Left renal pelvis (tissue), 4 donors: ENCODE results near the gene EEF1E1. TPM values are rescaled to one million over a fixed set of nuclear protein-coding genes. Genes with fewer than 3 reads are reported as not detected.

ENCODE experiments used
- DNase-seq, 4 donors: peaks; one replicate each; pipeline ENCODE4 v3.0.0-alpha.2; 2013; ENCODE audit warnings: low read depth in 4 of 4, low spot score in 3 of 4
- polyA plus RNA-seq, 4 donors: library from polyadenylated mRNA; unstranded; fragments of 120-200 nt; gene quantifications; one replicate each; pipeline ENCODE4 v1.2.1, GENCODE V29; 2013; ENCODE audit not compliant: insufficient read length in 4 of 4

The EEF1E1 gene
- polyA plus RNA-seq, result 10 to 100 TPM; 28.1 to 68.7 (median 53.5) TPM

DNA sequence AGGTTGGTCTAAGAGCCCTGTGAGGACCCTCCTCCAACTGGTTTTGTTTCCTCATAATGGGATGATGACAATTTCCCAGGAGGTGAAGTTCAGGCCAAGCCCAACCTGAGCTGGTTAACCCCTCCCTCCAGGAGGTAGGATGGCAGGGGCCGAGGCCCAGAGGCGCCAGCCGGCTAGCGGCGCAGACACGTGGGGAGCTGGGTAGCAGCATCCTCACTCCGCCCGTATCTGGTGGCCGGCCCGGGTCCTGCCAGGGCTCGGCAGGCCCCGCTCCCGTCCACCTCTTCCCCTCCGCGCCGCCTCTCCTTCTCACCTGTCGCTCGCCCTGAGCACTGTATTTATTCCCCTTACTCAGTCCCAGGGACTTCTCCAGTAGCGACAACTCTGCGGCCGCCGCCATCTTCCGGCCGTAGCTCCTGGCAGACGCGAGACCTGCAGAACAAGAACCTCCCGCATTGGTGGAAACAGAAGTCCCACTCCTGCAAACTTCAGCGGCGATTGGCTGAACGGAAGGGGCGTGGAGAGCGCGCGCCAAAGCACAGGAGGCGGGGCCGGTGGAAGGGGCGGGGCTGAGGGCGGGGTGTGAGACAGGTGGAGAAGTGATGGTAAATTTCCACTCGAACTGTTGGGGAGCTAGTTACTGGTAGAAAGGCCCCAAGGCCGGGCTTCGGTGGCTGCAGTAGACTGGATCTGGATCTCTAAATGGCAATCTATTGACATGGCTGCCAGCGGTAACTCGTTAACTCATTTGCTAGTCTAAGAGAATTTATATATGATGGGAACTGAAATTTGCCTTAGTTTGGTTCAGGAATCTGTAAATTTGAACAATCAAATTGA, at the start of gene EEF1E1:
Gene EEF1E1, minus strand, starts transcription at position 427 of the 837 bp plus-strand sequence. Its CDS starts 27 bp downstream, at position 400.
- DNase-seq, result peak; percentile 83 to 92 (median 87)

DNA sequence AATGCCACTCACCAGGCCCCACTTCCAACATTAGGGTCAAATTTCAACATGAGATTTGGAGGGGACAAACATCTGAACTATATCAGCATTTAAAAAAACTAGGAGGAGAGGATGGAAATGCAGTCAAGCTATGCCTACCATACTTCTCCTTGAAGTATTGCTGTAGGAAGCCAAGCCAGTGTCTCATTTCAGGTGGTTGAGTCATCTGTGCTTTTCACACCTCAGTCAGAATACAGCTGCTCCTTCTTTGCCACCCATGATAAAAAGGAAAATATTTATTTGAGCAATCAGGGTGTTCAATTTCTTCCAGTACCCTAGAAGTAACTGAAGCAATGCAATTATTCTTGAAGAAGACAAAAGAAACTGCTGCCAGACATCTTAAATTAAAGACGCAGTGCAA, 47.0 kb upstream of the EEF1E1 start:
- no peak for DNase-seq

DNA sequence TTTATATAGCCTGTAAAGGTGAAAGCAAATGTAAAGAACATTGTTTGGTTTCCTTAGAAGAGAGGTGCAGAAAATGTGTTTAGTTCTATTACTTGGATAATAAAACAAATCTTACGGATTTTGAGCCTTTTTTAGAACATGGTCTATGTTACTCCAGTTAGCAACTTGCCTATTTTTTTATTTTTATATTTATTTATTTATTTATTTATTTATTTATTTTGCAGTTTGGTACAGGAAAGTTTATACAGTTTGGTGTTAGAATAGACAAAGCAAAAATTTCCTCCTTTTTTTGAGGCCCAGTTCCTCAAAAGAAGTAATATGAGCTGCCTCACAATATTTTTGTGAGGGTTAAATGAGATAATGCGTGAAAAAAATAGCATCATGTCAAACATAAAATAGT, 41.6 kb upstream of the EEF1E1 start:
- no peak for DNase-seq

DNA sequence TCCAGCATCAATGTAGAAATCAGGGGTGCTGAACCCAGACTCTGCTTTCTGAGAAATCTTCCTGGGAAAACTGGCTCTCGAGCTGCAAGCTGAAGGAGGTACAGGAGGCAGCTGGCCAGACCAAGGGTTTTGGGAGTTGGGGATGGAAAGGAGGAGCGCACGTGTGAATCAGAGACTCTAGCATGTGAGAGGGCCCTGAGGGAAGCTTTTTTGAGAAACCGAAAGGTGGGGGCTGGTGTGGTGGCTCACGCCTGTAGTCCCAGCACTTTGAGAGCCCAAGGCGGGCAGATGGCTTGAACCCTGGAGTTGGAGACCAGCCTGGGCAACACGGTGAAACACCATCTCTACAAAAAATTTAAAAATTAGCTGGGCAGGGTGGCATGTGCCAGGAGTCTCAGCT, 37.1 kb upstream of the EEF1E1 start:
- no peak for DNase-seq

DNA sequence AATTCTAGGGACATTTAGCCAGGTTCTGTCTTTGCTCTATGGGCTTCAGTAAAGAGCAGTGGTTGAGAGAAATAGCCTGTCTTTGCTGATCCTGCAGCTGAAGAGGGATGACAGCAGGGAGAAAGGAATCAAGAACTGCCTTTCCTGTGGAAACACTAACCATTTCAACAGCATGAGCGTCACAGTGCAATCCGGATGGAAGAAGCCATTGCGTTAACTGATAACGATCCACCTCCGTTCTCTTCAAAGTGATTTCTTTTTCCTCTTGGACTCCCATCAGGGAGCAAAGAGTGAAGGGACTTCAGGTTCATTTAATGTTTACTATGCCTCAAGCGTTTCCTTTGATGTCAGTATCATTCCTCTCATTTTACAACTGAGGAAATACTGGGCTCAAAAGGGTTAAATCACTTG, 35.2 kb upstream of the EEF1E1 start:
- DNase-seq, result no peak

DNA sequence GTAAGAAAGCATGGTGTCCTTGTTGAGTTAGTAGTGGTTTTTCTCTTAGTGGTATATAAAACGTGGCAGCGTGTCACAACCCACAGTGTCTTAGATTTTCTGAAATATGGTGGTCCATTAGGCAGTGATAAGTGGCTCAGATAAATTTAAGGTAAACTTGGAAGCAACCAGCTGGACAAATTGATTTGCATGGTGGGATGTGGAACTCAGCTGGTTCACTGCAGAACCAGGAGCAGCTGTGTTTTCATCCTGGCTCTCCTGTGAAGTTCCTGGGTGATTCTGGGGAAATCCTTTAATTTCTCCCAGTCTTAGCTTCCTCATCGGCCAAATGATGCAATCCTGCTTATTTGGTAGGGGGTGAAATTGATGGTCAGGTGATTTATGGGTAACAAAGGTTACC, 32.9 kb upstream of the EEF1E1 start:
- no peak for DNase-seq

DNA sequence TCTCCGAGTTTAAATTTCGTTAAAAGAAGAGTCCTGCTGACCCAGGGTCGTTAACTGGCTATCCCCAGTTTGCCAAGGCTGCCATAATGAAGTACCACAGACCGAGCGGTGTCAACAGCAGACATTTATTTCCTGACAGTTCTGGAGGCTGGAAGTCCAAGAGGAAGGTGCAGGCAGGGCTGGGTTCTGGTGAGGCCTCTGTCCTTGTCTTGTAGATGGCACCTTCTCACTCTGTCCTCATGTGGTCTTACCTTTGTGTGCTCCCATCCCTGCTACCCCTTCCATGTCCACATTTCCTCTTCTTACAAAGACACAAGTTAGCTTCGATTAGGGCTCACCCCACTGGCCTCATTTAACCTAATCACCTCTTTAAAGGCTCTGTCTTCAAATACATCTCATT, 29.8 kb upstream of the EEF1E1 start:
- no peak for DNase-seq

DNA sequence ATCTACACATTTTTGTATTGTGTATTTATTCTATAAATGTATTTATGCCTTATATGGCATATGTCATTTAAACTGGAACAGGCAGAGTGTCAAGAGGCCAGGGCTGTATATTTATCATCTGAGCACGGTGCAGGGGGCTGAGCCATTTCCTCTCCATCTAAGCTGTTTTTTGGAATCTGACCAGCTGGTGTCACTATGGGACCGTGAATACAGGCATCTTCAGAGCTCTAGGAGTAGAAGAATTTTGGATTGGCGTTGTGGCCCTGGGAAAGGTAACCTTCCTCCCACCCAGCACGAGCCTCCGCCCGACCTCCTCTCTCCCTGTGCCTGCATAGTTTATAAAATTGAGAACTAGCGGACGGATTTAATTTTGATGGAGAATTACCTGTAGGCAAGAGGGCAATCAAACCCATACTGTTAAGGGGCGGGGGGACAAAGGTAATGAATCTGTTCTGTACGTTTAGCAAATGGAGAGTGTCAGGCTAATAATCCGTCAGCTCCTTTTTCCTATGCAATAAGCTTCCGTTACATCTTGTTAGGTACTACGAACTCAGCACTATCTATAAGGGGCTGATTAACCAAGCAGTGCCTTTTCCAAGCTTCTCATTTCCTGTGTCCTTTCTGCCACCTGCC, 29.0 kb upstream of the EEF1E1 start:
- DNase-seq, result peak; percentile 36 to 65 (median 54)

DNA sequence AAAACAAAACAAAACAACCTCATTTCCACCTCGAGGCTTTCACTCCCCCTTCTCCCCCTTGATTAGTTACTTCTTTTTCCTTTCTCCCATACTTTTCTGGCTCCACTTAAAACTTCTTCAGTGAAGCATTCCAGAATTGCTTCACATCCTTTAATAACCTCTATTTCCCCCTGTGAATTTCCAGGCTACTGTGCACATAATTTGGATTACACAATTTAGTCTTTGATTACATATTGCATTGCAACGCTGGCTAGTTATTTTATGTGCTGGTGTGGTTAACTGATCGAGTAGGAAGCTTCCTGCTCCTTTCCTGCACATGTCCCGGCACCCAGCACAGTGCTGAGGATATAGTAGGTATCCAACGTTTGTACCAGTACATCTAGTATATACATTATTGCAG, 28.1 kb upstream of the EEF1E1 start:
- DNase-seq, result no peak

DNA sequence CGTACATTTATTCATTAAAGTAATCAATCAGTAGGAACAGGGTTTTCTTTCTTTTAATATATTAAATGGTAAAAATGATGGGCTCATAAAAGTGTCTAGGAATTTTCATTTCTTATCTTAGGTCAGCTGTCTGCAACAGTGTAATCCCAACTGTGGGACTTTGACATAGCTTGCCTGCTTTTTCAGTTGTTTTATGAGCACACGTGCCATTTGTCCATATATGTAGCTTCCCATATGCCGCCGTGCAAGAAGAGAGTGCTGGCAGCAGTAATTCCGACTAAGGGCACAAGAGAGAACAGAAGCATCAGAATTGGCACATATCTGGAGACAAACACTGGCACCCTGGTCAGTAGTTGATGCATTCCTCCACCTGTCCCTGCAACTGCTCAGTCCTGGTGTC, 20.9 kb upstream of the EEF1E1 start:
- no peak for DNase-seq

DNA sequence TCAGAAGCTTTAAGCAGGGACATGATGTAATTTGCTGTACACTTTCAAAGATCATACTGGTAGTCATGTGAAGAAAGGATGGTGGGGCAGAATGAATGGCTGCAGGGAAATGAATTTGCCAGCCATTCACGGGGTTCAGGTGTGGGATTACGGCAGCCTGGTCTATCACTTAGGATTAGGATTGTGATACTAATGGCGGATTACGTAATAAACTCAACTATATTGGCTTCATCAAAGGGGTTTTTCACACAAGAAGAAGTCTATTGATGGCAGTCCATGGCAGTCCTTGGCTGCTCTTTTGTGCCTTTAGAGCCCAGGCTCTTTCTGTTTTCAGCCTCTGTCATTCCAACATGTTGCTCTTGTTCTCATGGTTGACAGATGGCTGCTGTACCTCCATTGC, 12.6 kb upstream of the EEF1E1 start:
- DNase-seq, result no peak

DNA sequence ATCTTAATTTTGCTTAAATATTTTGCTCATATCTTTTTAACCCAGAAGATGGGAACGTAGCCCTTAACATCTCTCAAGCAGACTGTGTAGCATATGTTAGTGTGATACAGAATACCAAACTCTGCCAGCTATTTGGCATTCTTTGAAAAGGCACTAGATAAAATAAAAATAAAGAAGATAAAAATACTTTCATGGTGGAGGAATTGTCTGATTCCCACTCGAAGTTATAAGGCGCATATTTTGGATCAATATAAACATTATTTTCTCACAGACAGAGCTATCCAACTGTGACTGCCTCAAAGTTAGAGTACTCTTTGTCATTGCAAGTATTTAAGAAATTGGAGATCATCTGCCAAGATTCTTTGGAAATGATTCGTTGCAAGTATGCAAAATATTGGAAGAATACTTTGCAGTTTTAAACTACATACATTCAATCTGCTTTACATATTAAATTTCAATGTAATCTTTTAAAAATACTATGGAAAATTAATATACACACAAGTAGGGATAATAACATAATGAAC, 10.8 kb upstream of the EEF1E1 start:
- DNase-seq, result no peak

DNA sequence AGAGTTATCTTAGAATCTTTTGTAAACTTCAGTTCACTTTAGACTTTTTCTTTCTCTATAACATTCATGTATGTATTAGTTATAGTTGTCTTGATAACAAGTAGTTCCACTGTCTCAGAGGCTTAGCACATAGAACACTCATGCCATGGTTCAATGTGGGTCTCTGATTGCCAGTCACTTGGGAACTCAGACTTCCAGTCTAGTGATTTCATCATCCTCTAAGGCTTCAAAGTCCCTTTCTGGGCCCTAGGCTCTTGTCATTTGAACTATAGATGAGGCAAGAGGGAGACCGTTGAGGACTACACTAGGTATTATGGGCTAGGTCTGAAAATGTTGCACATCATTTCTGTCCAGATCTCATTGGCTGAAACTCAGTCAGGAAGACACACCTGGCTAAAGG, 8.4 kb upstream of the EEF1E1 start:
- no peak for DNase-seq

DNA sequence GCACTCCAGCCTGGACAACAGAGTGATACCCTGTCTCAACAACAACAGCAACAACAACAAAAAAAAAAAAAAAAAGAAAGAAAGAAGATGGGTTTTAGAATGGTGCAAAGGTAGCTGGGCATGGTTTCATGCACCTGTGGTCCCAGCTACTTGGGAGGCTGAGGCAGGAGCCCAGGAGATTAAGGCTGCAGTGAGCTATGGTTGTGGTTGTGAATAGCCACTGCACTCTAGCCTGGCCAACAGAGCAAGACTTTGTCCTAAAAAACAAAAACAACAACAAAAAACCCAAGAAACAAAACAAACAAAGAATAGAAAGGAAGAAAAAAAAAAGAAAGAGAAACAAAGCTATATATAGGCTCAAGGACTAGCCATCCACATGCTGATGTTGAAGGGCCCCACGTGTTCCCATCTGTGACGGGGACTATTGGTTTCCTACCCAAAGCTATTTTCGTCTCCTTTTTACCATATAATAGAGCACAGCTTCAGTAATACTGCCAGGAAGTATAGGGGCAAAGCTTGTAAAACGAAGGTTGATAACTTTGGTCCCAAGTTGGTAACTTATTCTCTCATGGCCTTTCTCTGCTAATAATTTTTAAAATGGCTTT, 7.9 kb upstream of the EEF1E1 start:
- DNase-seq, result no peak

DNA sequence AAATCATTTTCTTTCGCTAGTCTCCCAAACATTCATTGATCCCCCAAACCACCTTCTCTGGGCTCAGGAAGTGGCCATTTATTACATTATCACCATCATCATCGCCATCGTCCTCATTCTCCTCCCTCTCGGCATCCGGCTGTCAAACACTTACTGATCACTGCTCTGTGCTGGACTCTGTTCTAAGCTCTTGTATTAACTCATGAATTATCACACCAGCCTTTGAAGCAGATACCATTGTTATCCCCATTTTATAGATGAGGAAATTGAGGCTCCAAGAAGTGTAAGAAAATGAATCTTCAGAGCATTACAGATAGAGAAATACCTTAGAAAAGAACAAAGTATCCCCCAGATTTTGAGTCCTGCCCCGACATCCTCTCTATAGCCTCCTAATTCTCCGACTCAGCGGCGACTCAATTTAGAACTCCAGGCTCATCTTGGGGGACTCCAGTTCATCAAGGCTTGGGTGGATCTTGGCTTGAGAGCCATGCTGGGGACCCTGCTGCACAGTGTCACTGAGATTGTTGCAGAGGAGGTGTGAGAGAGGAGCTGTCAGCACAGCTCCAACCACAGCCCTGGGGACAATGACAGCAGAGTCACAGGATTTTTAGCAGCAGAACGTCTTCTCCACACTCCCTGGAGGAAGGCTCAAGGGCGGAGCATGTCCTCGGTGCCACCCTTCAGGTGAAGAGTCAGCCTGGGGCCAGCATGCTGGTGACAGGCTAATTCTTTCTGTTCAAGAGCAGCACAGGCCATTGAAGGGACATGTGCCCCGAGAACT, 6.6 kb upstream of the EEF1E1 start:
- no peak for DNase-seq

DNA sequence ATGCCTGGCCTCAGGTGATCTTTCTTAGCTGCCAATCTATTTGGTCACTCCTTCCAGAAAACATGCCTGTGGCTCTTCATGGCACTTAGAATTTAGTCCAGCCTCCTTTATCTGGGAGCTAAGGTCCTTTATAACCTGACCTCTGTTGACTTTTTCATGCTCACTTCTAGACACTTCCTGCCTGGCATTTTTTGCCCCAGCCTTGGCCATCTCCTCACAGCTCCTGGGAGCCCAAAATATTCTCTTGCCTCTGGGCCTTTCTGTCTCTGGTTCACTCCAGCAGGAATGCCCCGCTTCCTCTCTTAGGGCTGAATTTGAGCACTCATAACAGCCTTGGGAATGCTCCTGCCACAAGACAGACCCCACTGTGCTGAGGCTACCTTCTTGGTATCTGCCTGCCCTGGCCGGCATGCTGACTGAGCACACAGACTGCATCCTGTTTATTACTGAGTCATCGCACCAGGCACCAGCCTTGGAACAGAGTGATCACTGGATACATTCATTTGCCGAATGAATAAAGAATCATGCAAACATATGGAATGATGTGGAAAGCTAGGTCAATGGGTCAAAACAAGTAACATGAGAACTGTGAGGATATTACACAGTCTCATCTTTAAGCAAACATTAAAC, 5.8 kb upstream of the EEF1E1 start:
- DNase-seq, result no peak

DNA sequence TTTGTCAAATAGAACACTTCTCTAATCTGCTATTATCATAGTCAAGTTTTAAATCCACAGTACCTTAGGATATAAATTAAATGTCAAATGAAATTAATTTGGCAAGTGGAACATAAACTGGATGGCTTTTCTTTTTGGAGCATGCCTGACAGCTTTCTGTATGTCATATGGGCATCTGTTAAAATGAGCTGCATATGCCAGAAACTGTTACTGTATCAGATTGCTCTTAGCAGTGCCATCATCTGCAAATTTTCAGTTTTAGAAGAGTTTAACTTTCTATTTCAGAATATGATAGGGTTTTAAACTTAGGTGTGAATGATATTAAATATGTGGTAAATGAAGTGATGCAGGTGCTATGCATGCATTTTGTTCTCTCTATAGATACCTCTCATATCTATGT, 3.4 kb upstream of the EEF1E1 start:
- no peak for DNase-seq

DNA sequence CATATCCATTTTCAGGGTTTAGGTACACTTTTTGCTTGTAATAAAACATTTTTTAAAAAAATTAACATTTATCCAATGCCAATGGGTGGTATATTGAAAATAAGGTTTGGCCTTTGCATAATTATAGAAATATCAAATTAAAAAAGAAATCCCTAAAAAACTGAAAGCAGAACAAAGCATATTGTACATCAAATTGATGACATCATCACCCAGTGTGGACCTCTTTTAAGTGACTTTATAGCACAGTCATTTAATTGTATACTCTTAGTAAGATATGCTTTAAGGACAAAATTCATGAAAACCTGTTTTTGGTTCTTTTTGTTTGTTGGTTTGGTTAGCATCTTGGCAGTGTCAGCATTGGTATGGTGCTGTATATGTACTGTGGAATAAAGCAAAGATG, 1.4 kb upstream of the EEF1E1 start:
- no peak for DNase-seq

DNA sequence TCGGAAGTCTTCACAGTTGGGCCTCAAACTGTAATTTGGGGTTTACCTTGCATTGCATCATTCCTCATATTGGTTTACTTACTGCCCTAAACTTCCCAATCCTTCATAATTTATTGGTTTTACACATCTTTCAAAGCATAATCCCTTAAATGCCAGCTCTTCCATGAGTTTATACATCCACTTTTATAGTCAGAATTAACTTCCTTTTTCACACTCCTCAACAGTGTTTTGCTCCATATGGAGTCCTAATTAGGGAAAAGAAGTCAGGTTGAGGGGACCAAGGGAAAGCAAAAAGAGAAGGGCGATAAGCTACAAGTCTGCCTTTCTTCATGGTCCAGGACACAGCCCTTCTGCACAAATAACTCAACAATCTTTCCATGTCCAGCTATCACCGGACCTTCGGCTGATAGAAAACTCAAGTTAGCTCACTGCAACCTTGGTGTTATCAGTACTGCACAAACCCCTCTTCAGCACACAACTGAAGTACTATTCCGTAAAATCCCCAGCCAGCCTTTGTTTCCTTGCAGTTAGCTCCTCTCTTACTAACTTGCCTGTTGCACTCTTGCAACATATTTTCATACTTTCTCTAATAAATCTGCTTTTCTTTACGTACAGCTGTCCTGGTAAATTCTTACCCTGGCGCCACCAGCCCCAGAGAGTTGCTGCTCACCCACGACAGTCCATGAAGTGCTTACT, 2.0 kb downstream of the EEF1E1 start:
- no peak for DNase-seq

DNA sequence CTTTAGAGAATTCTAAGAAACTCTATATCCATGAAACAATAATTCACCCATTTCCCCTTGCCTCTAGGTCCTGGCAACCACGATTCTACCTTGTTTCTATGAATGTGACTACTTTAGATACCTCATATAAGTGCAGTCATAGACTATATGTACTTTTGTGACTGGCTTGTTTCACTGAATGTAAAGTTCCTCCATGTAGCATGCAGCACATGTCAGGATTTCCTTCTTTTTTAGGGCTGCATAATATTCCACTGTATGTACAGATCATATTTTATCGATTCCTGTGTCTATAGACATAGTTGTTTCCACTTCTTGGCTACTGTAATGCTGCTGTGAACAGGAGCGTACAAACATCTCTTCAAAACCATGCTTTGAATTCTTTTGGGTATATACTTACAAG, 11.7 kb downstream of the EEF1E1 start:
- no peak for DNase-seq
